Activated T-cell treated with anti-CD3 and anti-CD28 coated beads, Interleukin-2, amount 50 U/mL, for 48 hours (primary cell): ENCODE measurements around the gene POLR2B.
"Not testable (repeated sequence)": the region's sequence is repeated elsewhere in the genome, so short reads cannot be mapped to it uniquely, and the experiment has no call there.

Source experiments
- DNase-seq, 2 experiments: peaks; one replicate each; pipeline ENCODE4 v3.0.0-alpha.2; 2020

The POLR2B gene

DNA sequence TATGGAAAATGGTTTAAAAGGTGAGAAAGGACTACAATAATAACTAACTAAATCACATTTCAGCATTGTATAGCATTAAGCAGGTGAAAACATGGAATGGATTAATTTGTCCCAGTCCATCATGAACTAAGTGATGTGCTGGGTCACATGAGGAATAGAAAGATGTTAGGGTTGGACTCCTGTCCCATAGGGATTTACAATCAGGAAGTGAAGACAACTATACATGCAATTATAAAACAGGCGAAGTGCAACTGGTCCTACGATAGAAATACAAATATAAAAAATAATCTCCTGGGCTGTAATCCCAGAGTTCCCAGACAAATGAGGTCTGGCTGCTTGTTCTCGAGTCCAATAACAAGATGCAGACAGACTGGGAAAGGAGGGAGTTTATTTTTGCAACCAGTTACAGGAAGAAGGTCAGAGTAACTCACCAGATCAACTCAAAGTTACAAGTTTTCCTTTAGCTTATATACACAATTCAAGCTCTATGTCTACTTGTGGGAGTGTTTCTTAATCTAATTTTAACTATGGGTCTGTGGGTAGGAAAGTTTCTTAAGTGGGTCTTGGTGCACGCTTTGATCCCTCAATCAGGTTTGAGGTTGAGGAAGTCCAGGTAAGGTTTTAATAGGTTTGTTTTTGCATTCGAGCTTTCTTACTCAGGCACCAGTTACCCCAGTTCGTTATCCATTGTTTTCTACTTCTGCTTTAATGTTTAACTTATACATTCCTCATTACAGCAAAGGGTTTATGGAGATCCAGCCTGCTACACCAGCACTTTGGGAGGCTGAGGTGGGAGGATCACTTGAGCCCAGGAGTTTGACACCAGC lies 81.4 kb downstream of the POLR2B start:
- no peak for DNase-seq

DNA sequence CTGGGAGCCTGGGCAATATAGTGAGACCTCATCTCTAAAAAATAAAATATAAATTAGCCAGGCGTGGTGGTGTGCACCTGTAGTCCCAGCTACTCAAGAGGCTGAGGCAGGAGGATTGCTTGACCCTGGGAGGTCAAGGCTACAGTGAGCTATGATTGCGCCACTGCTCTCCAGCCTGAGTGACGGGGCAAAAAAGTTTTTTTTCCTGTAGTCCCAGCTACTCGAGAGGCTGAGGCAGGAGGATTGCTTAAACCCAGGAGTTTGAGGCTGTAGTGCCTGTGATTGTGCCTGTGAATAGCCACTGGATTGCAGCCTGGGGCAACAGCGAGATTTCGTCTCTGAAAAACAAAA lies 82.0 kb downstream of the POLR2B start:
- not testable (repeated sequence) for DNase-seq

DNA sequence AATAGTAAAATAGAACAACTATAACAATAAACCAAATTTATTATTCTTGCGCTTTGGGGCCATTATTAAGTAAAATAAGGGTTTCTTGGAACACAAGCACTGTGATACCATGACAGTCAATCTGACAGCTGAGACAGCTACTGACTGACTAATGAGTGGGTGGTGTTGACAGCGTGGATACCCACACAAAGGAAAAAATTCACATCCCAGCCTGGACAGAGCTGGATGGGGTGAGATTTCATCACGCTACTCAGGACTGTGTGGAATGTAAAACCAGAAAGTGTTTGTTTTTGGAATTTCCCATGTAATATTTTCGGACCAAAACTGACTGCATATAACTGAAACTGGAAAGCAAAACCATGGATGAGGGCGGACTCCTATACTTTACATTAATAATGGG lies 82.7 kb downstream of the POLR2B start:
- no peak for DNase-seq

DNA sequence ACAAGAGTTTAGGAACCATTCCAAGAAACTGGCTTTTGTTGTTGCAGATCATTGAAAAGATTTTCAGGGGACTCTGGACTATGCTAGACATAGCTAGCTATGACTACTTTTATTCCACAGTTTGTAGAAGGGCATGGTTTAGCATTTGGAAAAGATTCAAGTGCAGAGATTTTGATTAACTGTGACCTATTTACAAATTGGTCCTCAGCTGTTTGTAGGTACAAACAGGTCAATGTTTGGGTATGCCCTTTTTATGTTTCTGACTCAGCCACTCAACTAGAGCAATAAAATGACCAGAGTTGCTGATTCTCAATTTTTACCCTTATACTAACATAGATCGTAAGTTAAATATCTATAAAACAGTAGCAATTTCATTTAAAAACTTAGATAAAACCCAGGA lies 84.8 kb downstream of the POLR2B start:
- DNase-seq = no peak

DNA sequence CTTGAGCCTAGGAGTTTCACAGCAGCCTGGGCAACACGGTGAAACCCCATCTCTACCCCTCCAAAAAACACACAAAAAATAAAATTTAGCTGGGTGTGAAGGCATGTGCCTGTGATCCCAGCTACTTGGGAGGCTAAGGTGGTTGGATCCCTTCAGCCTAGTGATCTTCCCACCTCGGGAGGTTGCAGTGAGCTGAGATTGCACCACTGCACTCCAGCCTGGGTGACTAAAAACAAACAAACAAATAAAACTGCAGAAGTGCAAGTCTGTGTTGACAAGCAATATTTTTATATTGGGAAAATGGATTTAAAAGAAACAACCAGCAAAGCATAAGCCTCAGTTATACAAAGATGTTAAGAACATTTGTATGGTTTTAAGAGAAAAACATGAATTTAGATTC lies 85.4 kb downstream of the POLR2B start:
- DNase-seq = no peak

DNA sequence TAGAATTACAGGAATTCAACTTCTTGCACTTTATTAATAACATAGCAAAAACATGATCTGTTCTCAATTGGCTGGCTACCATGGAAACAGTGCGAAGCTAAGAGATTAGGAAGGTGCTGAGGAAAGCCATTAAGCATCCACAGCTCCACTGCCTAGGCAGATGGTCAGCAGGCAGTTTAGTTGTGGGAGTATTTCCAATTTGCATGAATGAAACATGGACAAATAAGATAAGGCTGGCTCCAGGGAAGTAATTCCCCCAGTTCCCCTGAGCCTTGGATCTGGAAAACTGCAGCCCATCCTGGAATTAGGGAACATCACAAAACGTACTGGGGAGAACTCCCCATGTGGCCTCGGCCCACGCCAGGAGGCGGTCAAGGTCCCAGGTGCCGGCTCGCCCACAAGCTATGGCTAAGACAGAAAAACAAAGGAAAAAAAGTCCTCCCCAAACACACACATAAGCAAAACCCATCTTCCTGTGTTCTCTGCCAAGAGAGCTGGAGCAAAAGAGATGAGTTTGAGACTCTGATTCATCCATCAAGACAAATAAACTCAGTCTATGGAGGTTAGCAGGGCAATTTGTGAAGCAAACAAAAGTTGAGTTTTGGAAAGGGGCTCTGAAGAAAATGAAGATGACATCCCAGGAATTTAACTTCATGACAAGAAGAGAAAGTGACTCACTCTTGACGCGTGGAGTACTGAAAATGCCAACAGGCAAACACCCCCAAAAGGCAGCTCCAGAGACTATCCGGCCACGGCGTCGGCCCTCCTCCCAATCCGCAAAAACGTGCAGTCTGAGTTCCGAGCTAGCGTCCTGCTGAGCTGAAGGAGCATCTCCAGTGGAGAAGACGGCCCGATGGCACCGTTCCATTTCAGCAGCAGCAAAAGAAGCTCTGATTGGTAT lies 86.4 kb downstream of the POLR2B start:
- DNase-seq = no peak

DNA sequence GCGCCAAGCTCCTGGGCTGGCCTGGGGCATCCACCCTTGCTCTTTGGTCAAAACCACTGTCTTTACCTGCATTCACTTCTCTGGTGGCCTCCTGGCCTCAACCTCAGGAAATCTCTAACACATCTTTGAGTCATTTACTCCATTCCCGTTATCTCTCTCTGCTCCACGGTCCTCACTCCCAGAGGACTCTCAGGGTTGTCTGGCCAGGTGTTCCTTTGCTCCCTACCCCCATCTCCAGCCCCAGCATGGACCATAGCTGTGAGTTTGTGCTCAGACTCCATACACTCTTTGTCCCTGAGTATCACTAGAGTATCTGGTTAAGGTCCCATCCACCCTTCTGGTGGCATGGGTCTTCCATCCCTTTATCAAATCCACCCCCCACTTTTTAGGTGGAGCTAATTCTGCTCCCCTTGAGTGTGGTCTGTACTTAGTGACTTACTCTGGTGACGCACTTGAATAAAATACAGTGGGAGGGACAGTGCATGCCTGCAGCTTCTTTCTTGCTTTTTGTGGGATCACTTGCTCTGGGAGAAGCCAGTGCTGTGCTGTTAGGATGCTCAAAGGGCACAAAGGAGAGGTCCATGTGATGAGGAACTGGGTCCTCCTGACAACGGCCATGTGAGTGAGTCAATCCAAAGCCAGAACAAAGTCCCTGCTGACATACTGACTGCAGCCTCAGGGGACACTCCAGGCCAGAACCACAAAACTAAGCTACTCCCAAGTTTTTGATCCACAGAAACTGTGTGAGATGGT lies 87.2 kb downstream of the POLR2B start:
- no peak for DNase-seq

DNA sequence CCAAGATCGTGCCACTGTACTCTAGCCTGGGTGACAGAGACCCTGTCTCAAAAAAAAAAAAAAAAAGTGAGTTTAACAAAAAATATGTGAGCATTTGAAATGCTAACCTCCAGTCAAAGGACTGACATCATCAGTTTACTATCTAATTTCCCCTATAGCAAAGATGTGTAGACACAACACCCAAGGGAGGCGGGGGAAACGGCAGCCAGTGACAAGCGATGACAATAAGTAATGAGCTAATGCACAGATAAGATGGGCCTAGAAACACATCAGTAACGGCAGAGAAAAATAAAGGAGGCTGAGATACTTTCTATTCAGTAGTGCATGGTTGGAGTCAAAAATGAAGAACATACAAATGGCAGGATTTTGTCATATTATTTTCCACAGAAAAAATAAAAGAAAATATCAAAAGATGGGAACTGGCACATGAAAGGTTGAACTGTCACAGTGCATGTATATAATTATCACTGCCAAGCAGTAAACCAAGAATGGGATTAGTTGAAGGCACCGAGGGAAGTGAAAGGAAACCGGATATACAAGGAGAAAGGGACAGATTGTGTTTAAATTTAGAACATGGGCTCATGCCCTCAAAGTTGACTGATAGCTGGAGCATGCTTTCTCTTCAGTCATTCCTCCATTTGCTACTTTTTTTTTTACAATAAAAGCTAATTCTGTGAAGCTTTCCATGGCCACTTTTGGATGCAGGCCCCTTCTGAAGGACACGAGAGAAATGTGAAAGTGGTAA lies 89.7 kb downstream of the POLR2B start:
- DNase-seq = no peak

DNA sequence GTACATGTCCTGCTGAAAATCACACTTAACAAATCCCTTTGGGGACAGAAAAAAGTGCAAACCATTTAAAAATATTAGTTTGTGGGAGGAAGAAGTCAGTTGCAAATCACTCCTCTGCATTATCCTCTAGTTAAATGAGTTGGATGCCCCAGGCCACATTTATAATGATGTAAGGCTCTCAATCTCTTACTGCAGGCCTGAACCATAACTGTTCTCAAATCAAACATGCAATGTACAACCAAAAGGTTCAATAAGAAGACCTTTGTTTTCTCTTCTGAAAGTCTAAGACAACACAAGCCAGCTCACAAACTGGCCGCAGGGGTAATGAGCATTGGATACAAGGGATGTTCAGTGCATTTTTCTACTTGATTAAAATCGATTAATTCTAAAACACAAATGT lies 91.8 kb downstream of the POLR2B start:
- DNase-seq = no peak

DNA sequence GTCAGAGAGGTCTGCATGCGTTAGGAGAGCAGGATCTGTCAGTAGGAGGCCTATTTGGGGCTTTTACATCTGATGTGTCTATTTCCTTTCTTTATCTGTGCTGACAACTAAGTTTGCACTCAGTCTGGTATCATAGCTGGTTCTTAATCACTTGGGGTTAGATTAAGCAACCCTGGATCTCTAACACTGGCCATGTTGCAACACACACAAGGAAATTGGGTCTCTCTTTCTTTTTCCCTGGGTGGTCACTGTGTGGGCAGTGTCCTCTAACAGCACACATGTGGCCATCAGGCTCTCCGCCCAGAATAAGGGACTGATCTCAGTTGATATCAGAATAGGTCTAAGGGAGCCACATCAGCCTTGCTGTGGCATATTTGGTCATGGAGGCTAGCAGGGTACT lies 92.6 kb downstream of the POLR2B start:
- DNase-seq = no peak

DNA sequence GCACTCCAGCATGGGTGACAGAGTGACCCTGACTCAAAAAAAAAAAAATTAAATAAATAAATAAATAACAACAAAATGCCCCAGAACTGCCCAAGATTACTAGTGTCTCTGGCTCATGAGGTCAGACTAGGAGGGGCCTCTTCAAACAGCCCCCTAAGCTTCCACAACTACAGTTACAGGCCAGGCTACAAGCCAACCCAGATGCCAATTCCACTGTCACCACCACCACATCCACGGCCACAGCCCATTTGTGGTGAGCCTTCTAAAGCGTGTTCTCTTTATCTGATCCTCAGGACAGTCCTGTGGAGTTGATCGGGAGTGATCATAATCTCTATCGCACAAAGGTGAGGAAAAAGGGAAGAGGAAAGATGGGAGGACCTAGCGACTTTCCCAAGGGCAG lies 94.9 kb downstream of the POLR2B start:
- no peak for DNase-seq

DNA sequence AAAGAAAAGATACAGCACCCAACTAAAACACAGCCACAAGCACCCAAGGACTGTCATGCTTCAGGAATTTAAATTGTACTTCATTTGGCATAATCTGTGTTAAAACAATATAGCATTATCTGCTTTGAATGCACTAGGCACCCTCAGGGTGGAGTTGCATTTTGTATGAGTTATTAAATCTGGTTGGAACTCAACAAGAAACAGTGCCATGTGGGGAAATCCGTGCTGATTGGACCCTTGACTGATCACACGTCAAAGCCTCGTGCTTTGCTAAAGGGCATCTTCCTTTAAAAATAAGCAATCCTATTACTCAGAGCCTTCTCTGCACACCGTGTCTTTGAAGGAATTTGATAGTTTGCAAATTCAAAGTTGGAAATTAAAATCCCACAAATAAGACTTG lies 96.0 kb downstream of the POLR2B start:
- no peak for DNase-seq

DNA sequence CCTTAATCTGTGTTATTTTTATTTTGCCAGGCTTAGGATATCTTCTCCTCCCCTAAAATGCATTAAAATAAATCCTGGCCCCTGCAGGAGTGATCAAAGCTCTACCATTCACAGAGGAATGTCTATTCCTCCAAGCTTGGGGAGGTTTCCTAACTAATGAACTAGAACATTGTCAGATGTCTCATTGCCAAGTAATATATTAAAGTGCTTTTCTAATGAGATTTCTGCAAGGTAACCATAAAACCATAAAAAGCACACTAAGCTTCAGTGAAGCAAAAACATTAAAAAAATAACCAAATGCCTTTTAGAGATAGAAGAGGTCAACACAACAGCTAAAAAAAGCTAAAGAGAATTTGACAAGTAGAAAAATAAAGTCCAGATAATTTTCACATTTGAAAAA lies 96.7 kb downstream of the POLR2B start:
- no peak for DNase-seq

DNA sequence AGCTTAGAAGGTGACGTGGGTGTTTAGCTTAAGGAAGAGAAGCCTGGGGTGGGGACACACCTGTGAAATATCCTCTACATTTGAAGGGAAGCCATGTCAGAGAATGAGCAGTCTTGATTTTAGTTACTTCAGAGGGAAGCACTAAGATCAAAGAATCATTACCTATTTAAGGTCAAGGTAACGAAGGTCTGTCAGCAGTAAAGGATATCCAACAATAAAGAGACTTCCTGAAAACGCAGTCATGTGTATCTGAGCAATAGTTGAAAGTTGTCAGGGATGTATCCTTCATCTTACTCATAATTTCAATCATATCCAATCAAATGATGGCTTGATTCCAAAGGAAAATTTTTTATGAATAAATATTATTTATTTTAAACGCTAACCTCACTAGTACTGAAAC lies 98.0 kb downstream of the POLR2B start:
- no peak for DNase-seq

DNA sequence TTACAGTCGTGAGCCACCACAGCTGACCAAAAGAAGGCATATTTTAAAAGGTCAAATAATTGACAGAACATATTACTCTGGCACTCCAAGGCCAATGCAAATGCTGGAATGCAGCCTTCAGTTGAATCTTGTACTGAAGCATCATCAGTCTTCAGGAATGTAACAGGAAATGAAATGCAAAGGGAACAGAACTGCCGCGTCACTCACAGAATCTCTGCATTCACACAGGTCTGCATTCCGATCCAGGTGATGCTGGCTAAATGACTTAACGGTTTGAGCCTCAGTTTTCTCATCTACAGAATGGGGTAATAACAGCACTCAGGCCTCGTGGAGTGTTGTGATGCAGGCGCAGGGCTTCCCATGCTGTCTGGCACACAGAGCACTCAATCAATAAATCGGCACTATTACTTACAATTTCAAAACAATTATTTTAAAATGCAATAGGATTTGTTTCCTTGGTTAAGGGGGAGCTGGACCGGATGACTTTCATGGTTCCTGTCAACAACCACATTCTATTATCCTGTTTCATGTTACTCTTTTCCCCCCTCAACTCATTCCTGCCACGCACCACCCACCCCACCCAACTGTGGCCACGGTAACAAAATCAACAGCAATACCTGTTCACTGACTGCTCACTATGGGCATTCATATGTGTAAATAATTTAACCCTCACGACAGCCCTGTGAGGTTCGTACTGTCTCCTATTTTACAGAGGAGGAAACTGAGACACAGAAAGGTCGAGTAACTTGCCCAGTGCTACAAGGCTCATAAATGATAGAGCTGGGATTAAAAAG lies 99.1 kb downstream of the POLR2B start:
- DNase-seq = no peak

DNA sequence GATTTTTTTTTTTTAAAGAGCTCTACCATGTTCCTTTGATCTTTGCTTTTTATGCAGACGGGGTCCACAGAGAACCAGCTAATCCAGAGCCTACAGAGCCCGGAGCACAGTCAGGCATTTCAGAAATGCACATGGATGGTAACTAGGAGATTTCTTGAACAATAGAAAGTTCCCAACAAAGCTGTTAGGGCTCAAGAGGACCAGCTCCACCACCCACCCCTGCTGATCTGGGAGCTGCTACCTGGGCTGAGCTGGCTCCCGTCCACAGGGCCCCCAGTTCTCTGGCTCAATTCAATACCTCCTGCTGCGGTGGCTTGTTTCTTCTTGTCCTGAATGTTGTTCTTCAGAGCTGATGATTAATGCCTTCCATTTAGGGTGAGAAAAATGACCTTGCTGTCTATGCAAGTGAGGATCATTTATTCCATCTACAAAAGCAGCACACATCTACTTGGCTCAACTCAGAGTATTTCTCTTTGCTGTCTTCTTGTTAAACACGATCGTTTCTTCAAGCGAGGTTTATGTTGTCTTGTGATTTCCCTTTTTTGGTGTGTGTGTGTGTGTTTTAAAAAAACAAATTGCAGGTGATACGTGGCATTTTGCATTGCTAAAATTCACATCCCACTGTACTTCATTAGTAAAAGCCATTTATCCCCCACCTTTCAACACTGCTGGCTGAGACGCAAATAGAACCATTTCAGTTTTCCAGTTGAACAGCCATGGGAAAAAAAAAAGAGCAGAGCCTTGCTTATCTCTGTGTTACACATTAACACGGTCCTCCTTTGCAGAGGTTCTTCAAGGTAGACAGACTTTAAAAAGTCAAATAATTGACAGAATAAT lies 100.2 kb downstream of the POLR2B start:
- no peak for DNase-seq
